Stimulated activated CD4-positive, alpha-beta T cell treated with anti-CD3 and anti-CD28 coated beads, Interleukin-4, amount 100 ng/mL, for 24 hours (primary cell): Measurements from ENCODE around the gene DHRS2.
"Not testable (repeated sequence)": the region's sequence is repeated elsewhere in the genome, so short reads cannot be mapped to it uniquely, and the experiment has no call there.

Experiments used
- DNase-seq: peaks from one replicate; pipeline ENCODE4 v3.0.0-alpha.2; 2020

Gene DHRS2

DNA sequence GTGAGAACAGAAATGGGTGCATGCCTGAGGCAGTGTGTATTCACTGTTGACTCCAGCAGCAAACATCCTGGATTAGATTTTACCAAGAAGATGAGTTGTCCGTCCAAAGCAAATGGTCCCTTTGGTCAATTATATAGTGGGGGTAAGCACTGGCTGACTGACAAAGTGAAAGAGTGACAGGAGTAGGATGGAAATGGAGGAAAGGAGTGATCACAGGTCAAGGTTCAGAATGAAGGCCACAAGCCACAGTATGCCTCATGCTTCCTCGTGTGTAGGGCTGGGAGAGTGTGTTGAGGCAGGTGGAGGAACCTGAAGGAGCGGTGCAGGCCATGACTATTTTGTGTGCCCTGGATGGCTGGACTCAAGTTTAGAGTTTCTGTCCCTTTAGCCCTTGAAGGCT is 14.3 kb downstream of the DHRS2 start:
- DNase-seq = no peak

DNA sequence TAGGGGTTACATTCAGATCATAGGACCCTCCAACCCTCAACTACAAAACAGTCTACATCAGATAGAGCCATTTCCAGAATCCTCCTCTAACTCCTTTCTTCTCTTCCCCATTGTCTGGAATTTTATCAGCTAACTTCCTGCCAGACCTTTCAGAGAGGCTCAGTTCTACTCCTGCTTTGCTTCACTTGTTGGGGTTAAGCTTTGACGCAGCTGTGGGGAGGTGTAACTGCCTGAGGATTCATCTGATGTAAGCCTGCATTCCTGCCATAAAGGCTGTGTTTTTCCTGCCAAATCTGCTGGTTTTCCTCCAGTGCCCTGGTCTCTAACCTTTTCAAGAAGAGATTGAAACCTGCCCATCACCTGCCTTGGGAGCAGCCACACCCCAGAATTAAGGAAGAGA is 16.9 kb downstream of the DHRS2 start:
- DNase-seq = no peak

DNA sequence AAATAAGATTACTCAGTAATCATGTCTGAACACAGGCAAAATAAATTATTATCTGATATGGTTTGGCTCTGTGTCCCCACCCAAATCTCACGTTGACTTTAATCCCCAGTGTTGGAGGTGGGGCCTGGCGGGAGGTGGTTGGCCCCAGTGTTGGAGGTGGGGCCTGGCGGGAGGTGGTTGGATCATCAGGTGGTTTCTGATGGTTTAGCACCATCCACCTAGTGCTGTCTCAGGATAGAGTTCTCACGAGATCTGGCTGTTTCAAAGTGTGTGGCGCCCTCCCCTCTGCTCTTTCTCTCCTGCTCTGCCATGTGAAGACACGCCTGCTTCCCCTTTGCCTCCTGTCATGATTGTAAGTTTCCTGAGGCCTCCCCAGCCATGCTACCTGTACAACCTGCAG is 18.1 kb downstream of the DHRS2 start:
- DNase-seq = no peak

DNA sequence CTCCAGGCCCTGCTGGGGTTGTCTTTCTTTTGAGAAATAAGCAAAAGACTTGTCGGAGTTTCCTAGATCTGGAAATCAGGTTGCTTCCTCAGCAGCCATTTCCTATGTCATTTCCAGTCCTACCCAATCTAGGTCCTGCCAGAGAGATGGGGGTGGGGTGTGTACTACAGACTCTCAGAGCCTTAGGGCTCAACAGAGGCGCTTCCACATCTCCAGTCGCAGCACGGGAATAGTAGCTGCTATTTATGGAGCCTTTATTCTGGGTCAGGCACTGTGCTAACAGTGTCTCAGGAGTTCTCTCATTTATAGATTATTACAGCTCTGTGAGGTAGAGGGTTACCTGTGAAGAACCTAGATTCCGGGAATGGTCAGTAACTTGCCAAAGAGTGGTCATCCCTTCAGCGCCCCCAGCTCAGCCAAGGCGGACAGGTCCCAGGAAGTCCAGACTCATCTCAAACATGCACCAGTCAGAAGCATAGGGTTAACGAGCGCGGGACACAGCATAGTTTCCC is 21.9 kb downstream of the DHRS2 start:
- DNase-seq = no peak

DNA sequence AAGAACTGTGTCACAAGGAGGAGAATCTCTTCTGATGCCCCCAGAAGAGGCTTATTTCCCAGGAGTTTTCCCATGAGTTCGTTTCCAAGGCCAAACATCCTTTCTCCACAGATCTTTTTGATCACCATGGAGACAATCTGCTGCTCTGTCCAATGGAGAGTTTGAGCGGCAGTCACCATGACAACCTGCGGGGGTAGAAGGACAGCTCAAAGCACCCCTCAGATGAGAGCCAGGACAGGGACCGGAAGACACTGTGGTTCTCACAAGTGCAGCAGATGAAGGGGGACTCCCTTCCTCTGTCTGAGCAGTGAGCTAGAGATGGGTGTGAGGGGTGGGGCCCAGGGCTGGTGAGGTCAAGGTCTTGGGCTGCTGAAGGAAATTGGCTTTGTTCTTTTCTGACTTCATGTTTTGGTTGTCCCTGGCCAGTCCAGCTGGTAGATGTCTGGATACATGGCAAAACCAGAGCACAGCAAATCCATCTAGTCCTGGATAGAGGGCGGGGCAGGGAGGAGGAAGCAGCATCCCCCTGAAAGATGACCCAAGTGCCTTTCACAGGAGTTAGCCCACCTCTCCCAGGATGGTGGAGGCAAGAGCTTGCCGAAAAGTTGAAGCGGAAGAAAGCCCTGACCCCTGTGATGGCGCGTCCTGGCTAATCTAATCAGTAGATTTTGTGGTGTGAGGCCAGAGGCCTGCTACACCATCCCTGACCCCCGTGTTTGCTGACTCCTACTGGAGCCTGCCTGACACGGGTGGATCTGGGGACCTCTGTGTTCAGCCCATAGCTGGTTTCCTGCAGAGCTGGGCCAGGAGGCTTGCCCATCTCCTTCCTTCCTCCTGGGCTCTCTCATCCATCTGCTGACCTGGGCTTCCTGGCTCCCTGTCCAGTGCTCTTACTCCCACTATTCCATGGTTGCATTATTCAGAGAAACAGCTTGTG is 24.4 kb downstream of the DHRS2 start:
- DNase-seq = no peak

DNA sequence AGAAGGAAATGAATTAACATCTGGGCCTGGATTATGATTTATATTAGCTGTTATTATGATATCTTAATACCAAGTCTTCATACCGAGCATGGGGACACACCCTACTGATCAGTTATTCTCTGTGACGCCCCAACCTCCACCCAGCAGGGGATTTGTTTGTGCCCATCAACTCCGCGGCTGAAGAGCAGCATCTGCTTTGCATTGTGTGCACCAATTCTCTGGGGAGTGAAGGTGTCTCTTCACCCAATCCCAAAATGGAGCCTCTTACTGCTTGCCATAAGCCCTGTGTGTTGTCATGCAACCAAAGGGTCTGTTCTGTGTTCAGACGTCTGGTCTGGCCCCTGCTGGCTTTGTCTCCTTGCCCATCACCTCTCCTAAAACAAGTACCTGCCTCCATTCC is 25.4 kb downstream of the DHRS2 start:
- no peak for DNase-seq

DNA sequence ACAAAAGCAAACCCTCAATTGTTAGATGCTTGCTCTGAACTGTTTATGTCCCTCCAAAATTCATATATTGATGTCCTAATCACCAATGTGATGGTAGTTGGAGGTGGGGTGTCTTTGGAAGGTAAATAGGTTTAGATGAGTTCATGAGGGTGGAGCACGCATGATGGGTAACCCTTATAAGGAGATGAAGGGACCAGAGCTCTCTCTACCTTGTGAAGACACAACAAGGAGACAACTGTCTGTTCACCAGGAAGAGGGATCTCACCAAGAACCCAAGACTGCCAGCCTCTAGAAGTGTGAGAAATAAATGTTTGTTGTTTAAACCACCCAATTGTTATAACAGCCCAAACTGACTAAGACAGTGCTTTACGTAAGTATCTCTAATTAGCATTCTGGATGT is 27.0 kb downstream of the DHRS2 start:
- DNase-seq = no peak

DNA sequence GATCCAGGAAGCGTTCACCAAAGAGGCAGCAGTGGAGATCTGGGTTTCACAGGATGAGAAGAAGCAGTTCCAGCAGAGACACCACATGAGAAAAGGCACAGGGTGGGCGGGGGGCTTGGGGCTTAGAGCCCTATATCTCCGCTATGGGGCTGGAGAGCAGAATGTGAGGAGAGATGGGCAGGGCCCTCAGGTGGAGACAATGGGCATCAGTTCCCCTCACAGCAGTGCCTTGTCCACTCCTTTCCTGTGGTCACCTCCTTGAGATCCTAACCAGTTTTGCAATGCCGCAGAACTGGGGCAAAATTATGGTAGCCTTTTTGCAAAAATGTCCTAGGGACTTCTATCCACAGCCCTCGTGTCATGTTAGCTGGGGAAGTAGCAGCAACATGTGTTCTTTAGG is 27.5 kb downstream of the DHRS2 start:
- DNase-seq = no peak

DNA sequence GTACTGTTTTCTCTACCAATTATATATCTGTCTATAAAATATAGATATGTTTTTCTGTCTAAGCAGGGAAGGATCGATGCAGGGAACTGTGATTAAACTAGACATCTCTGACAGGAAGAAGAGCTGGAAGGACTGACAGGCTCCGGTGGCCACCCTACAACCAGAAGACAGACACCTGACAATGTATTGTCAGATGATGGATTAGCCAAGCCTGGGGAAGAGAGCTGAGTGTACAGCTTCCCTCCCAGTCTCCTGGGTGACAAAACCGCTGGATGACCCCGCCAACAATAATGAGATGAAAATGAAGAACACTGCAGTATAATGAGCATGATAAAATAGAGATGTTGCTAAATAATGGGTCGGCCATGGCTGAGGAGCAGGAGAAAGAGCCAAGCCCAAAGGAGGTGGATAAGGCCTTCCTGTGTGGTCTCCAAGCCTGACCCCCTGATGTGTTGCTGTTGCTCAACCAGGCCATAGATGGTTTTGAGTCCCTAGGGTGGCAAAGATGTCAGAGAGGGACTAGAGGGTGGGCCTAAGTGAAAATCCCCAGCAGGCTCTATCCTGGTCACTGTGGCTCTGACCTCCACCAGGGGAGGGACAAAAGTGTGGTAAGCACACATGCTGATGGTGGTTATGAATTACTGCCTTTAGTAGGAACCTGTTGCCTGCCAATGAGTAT is 28.2 kb downstream of the DHRS2 start:
- DNase-seq = no peak

DNA sequence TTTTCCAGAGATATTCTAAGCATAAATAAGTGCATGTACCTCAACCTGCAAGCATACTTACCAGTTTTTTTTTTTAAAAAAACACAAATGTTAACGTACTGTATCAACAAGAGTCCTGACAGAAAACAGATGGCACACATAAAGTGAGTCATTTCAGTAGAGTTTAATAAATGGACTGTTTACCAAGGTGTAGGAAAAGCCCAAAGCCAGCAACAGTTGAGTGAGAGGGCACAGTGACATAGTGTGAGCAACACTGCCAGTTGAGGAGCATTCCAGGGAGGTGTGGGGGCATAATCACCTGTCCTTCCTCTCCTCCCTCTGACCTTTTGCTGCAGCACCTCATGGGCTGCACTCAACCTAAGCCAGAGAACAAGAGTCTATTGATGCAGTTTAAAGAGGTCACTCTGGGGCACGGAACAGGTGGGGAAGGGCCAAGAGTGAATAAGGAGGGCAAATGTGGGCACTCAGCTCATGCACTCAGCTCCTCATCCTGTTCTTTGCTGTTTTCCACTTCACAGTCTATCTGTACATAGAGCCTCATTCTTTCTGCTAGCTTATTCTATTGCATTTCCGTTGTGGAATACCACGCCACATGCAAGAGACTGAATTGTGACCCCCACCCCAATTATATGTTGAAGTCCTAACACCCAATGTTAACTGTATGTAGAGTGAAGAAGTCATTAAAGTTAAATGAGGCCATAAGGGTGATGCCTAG is 29.3 kb downstream of the DHRS2 start:
- no peak for DNase-seq

DNA sequence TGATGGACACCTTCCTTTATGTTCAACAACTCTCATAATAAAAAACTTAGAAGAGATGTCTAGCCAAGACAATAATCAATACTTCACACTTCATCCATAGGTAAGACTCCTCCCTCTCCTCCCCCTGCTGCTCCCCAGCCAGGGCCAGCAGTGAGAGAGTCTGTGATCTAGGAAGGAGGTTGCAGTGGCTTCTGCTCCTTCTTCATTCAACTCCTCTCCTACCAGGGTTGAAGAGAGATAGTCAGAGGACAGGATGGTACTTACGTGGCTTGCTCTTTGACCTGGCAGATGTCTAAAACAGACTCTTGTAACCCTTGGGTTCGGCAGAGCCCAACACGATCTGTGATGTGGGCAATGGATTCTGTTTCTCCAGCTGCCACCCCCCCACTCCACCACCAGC is 31.0 kb downstream of the DHRS2 start:
- no peak for DNase-seq

DNA sequence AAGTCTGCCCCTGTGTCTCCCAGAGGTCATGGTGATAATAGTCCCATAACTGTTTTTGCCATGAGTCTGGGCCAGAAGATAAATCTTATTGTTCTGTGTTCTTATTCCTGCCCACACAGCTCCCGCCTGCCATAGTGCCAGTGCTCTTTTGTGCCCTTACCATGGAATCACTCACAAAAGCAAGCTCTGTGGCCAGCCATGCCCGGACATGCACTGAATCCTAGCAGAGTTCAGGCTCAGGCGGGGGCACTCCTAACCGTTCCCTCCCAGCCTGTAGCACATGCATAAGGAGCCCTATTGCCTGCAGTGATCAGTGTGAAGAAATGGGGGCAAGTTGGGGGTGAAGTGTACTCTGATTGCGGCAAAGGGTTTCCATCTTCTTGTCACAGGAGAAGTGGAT is 33.3 kb downstream of the DHRS2 start:
- no peak for DNase-seq

DNA sequence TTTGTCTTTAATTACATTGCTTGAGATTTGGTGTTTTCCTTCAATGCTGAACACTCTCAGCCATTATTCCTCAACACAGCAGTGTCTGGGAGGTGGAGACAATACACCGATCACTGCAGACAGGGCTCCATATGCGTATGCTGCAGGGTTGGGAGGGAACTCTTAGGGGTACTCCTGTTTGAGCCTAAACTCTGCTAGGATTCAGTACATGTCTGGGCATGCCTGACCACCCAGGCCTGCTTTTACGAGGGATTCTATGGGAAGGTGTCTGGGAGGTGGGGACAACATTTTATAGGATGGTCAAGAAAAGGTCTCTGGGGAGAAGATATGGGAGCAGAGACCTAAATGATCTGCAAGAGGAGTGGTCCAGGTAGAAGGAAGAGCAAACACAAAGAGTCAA is 34.3 kb downstream of the DHRS2 start:
- DNase-seq = no peak

DNA sequence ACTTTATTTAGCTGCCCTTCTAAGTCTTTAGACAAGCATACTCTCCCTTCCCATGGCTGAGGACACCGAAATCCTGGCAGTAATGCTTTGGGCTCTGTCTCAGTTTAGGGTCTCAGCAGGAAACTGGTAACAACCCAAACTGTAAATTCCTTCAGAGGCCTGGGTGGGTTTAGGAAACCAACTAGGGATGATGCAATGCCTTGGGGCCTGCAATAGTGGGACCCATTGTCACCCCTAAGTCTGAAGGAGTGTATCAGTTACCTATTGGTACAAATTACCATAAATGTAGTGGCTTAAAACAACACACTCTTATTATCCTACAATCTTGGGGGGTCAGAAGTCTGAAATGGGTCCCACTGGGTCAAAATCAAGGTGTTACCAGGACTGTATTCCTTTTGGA is 36.0 kb downstream of the DHRS2 start:
- no peak for DNase-seq

DNA sequence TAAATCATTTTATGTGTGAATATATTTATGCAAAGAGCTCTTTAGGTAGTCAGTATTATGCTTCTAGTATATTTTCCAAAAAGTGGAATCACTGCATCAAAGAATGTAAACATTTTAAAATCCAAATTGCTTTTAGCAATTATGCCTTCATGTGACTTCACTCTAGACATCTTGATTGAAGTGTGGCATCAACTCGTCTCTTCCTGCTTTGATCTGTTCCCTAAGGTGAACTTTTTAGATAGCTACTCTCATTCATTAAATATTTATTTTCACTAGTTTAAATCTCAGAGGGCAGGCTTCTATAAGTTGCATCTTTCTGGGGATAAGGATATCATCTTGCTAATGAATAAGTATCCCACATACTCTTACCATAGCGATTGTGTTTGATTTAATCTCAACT is 39.2 kb downstream of the DHRS2 start:
- DNase-seq = no peak

DNA sequence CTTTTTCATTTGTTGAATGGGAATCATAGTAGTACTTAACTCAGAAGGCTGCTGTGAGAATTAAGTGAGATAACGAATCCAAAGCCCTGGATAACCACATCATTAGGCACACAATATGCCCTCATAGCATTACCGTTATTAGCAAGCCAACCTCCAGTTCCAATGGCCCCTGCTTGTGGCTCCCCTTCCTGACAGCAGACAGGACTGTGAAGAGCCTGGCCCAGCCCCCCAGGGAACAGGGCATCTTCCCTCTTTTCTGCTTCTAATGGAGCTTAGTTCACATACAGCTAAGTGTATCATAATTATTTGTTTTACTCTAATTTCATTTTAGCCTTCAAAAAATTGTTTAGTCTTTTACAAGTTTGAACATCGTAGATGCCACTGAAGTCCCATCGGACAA is 39.7 kb downstream of the DHRS2 start:
- no peak for DNase-seq

DNA sequence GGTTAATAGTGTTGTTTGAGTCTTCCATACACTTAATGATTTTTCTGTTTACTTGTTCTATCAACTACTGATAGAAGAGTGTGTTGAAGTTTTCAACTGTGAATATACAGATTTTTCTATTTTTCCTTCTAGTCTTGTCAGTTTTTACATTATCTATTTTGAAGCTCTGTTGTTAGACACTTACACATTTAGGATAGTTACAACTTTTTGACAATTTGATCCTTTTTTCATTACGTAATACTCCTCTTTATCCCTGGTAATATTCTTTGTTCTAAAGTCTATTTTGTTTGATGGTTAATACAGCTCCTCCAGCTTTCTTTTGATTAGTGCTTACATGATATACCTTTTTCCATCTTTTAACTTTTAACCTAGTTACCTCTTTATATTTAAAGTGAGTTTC is 45.2 kb downstream of the DHRS2 start:
- DNase-seq = no peak

DNA sequence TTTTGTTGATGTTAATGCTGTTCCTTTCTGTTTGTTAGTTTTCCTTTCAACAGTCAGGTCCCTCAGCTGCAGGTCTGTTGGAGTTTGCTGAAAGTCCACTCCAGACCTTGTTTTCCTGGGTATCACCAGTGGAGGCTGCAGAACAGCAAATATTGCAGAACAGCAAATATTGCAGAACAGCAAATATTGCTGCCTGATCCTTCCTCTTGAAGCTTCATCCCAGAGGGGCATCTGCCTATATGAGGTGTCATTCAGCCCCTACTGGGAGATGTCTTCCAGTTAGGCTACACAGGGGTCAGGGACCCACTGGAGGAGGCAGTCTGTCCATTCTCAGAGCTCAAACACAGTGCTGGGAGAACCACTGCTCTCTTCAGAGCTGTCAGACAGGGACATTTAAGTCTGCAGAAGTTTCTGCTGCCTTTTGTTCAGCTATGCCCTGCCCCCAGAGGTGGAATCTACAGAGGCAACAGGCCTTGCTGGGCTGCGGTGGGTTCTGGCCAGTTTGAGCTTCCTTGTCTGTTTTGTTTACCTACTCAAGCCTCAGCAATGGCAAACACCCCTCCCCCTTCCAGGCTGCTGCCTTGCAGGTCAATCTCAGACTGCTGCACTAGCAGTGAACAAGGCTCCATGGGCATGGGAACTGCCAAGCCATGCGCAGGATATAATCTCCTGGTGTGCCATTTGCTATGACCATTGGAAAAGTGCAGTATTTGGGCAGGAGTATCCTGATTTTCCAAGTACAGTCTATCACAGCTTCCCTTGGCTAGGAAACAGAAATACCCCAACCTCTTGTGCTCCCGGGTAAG is 53.7 kb downstream of the DHRS2 start:
- not testable (repeated sequence) for DNase-seq

DNA sequence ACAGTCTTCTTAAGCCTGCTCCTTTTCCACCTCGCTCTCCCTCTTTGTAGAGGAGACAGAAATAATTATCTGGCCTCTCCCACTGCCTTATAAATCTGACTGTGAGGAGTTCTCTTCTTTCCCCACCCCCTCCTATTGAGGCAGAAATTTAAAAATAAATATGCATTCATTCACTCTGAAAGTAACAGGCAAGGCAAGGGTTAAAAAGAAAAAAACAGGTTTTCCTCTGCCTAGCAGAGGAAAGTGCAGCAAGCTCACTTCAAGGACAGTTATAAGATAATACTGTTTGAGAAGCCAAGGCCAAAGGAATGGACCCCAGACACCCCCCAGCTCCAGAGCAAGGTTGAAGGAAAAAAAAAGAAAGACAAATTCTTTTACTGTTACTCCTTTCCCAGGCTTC is 56.3 kb downstream of the DHRS2 start:
- DNase-seq = no peak

DNA sequence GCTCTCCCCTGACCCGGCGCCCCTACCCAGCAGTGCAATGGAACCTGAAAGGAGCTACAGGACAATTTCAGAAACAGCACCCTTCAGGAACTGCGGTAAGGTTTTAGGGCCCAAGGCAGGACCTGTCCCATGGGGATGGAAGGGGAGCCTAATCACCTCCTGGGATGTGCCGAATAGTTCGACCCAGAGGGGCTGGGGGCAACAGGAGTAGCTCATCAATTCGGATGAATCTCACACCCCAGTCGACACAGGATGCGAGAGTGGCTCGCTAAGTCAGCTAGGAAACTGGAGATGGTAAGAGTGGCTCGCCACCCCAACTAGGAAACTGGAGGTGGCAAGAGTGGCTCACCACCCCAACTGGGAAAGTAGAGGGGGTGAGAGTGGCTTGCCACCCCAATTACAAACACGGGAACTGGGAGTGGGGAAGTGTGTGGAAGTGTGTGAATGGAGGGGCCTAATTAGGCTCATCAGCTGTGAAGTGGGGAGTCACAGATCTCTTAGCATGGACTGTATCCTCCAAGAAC is 57.1 kb downstream of the DHRS2 start:
- DNase-seq = no peak

DNA sequence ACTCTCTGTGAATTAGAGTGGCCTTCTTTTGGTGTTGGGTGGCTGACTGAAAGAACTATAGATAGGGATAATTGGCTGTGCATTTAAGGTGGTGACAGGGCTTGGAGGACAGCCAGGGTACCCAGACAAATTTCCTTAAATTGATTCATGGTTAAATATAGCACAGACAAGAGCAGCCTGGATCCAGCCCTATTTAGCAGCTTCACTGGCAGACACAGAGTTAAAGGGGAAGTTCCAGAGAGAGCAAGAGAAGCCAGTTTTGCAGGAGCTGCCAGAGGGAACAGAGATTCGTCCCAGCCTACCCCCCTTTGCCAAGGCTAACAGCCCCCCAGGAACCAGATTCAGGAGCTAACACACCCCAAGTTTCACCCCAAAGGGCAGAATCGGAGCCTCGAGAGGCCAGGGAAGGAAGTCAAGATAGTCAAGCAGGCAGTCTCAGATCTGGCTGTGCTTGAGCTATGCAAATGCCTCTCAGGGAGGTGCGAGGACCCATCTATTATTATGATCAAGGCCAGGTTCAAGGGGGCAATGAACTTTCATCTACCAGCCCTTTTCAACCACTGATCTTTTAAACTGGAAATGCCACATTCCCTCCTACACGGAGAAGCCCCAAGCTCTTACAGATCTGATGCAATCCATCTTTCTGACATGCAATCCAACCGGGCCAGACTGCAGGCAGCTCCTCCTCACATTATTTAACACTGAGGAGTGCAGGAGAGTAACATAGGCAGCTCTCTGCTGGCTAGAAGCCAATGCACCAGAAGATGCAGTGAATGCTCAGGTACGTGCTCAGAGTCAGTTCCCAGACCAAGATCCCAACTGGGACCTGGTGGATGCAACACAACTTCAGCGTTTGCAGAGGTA is 58.2 kb downstream of the DHRS2 start:
- DNase-seq = no peak
